ENCODE measurements around the gene SF3A2.

DNA sequence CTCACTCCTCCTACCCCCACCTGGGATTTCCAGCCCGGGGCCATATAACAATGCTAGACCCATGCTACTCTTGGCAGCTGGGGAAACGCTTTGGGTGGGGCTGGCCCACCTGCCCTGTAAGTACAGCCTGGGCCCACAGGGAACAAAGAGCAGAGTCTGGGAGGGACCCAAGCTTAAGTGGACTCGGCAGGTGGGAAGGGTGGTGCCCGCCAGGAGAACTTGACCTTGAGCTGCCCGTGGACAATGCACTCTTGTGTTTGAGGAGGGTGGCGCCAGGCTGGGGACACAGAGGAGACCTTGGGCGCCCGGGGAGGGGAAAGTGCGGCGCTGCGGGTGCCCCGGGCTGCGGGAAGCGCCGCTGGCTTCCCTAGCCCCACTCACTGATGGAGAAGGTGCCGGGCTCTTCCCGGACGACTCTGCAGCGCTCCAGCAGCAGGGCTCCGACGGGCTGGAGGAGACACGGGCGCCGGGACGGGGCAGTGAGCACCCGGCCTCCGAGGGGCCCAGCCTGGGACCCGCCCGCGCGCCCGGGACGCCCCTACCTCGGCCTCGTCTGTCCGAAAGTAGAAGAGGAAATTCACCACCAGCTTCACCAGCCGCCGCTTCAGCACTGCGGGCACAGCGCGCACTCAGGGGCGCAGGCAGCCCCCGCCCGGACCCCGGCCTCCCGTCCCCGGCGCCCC lies 1.1 kb upstream of the SF3A2 start:
- TF ChIP-seq, protein P1, sequence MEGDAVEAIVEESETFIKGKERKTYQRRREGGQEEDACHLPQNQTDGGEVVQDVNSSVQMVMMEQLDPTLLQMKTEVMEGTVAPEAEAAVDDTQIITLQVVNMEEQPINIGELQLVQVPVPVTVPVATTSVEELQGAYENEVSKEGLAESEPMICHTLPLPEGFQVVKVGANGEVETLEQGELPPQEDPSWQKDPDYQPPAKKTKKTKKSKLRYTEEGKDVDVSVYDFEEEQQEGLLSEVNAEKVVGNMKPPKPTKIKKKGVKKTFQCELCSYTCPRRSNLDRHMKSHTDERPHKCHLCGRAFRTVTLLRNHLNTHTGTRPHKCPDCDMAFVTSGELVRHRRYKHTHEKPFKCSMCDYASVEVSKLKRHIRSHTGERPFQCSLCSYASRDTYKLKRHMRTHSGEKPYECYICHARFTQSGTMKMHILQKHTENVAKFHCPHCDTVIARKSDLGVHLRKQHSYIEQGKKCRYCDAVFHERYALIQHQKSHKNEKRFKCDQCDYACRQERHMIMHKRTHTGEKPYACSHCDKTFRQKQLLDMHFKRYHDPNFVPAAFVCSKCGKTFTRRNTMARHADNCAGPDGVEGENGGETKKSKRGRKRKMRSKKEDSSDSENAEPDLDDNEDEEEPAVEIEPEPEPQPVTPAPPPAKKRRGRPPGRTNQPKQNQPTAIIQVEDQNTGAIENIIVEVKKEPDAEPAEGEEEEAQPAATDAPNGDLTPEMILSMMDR (IDR thresholded peaks at IDR 0.05), result no peak
- TF ChIP-seq EZH2 (IDR thresholded peaks at IDR 0.05), result no peak
